ENCODE results near the gene UQCR11.

Gene UQCR11

GRCh38 chr19:1649706-1650649 lies 44.7 kb upstream of the UQCR11 start:
- H3K79me2 ChIP-seq (ENCODE audit: control insufficient read depth, low read length), result peaks cover 71% of the 10 kb centered on the region
- H3K36me3 ChIP-seq (ENCODE audit: control insufficient read depth, low read length), result peaks cover 63% of the 10 kb centered on the region
- peak overlapping the region; percentile 93 for H3K27ac ChIP-seq (ENCODE audit: low read depth, low read length)
- TF ChIP-seq EZH2phosphoT487 (IDR thresholded peaks at IDR 0.05; ENCODE audit: borderline replicate concordance, low read length) (no peak), CTCF (IDR thresholded peaks at IDR 0.05; ENCODE audit: low read depth, low read length, poor library complexity, severe bottlenecking) (no peak)
- peak overlapping the region; percentile 96 for H3K4me2 ChIP-seq (ENCODE audit: low read length)
- H4K20me1 ChIP-seq (ENCODE audit: control insufficient read depth, insufficient read depth, low read depth, low read length), result no peaks in the 10 kb centered on the region
- peaks cover 50% of the 10 kb centered on the region for H3K4me1 ChIP-seq (ENCODE audit: control insufficient read depth, low read length)
- H3K9me2 ChIP-seq (replicated peaks; ENCODE audit: control insufficient read depth, low read length), result no peaks in the 10 kb centered on the region
- H3K27me3 ChIP-seq (ENCODE audit: control insufficient read depth, low read length), result no peaks in the 10 kb centered on the region
- H3K4me3 ChIP-seq (ENCODE audit: low read length), result peak overlapping the region; percentile 84
- H3F3A ChIP-seq (ENCODE audit: control insufficient read depth, insufficient read depth), result peaks cover 20% of the 10 kb centered on the region
- H3K9me3 ChIP-seq (ENCODE audit: control insufficient read depth, insufficient read depth, low read length), result no peaks in the 10 kb centered on the region

GRCh38 chr19:1648920-1649541 lies 43.8 kb upstream of the UQCR11 start:
- H3K27ac ChIP-seq (ENCODE audit: low read depth, low read length), result peak overlapping the region; percentile 93
- peaks cover 20% of the 10 kb centered on the region for H3F3A ChIP-seq (ENCODE audit: control insufficient read depth, insufficient read depth)
- no peaks in the 10 kb centered on the region for H3K27me3 ChIP-seq (ENCODE audit: control insufficient read depth, low read length)
- H3K79me2 ChIP-seq (ENCODE audit: control insufficient read depth, low read length), result peaks cover 81% of the 10 kb centered on the region
- H3K4me1 ChIP-seq (ENCODE audit: control insufficient read depth, low read length), result peaks cover 42% of the 10 kb centered on the region
- peaks cover 72% of the 10 kb centered on the region for H3K36me3 ChIP-seq (ENCODE audit: control insufficient read depth, low read length)
- no peaks in the 10 kb centered on the region for H3K9me2 ChIP-seq (replicated peaks; ENCODE audit: control insufficient read depth, low read length)
- H3K4me2 ChIP-seq (ENCODE audit: low read length), result peak overlapping the region; percentile 96
- TF ChIP-seq EZH2phosphoT487 (IDR thresholded peaks at IDR 0.05; ENCODE audit: borderline replicate concordance, low read length) (no peak), CTCF (IDR thresholded peaks at IDR 0.05; ENCODE audit: low read depth, low read length, poor library complexity, severe bottlenecking) (peak; percentile 53)
- no peaks in the 10 kb centered on the region for H4K20me1 ChIP-seq (ENCODE audit: control insufficient read depth, insufficient read depth, low read depth, low read length)
- H3K4me3 ChIP-seq (ENCODE audit: low read length), result peak overlapping the region; percentile 84
- no peaks in the 10 kb centered on the region for H3K9me3 ChIP-seq (ENCODE audit: control insufficient read depth, insufficient read depth, low read length)

GRCh38 chr19:1648459-1648849 lies 43.2 kb upstream of the UQCR11 start:
- H3K4me1 ChIP-seq (ENCODE audit: control insufficient read depth, low read length), result peaks cover 41% of the 10 kb centered on the region
- H3K9me3 ChIP-seq (ENCODE audit: control insufficient read depth, insufficient read depth, low read length), result no peaks in the 10 kb centered on the region
- peaks cover 78% of the 10 kb centered on the region for H3K36me3 ChIP-seq (ENCODE audit: control insufficient read depth, low read length)
- peak overlapping the region; percentile 93 for H3K27ac ChIP-seq (ENCODE audit: low read depth, low read length)
- no peaks in the 10 kb centered on the region for H3K9me2 ChIP-seq (replicated peaks; ENCODE audit: control insufficient read depth, low read length)
- TF ChIP-seq CTCF (IDR thresholded peaks at IDR 0.05; ENCODE audit: low read depth, low read length, poor library complexity, severe bottlenecking) (no peak), EZH2phosphoT487 (IDR thresholded peaks at IDR 0.05; ENCODE audit: borderline replicate concordance, low read length) (no peak)
- H4K20me1 ChIP-seq (ENCODE audit: control insufficient read depth, insufficient read depth, low read depth, low read length), result no peaks in the 10 kb centered on the region
- H3K27me3 ChIP-seq (ENCODE audit: control insufficient read depth, low read length), result no peaks in the 10 kb centered on the region
- peaks cover 20% of the 10 kb centered on the region for H3F3A ChIP-seq (ENCODE audit: control insufficient read depth, insufficient read depth)
- H3K79me2 ChIP-seq (ENCODE audit: control insufficient read depth, low read length), result peaks cover 86% of the 10 kb centered on the region
- peak overlapping the region; percentile 84 for H3K4me3 ChIP-seq (ENCODE audit: low read length)
- H3K4me2 ChIP-seq (ENCODE audit: low read length), result peak overlapping the region; percentile 96
